22Rv1 (cell line): ENCODE results near the gene LZTS3.

Source experiments
- CTCF ChIP-seq: fragments of 450-650 bp; IDR thresholded peaks from 2 replicates; pipeline ENCODE4 v1.5.1; 2017; ENCODE audit warnings: mild to moderate bottlenecking
- ZFX ChIP-seq: fragments of 450-650 bp; IDR thresholded peaks from 2 replicates; pipeline ENCODE4 v1.6.1; 2017; ENCODE audit warnings: antibody characterized with exemption, borderline replicate concordance

DNA sequence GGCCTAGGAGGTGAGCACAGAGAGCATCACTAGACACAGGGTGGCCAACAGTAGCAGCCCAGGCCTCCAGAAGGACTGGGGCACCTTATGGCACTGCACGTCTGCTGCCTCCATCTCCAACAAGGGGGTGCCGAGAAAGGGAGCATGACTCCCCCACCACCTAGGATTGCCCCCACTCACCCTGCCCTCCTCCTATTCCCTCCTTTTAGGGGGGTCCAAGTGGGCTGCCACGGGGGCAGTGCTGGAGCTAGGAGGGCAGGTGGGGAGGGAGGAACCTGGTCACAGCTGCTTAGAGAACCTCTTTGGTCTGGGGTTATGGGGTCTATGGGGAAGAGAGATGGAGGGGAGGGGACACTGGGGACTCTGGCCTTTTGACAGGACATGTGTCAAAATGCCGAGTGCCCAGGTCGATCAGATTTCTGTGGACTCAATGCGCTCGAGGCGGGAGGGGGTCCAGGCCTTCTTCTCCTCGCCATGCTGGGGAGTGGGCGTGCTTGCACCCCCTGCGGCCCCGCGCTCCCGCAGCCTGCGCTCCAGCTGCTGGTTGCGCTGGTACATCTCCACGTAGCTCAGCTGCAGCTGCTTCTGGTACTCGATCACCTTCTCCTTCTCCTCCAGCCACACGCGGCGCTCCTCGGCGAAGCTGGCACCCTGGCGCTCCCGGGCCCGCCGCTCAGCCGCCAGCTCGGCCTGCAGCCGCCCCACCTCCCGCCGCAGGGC, 9.1 kb downstream of the LZTS3 start:
- TF ChIP-seq CTCF: no peak
- no peak for TF ChIP-seq ZFX
